HG03439 (cell line): Measurements from ENCODE around the gene NUAK1.

Experiments used
- ATAC-seq: cut with Tn5 transposase; IDR thresholded peaks from one replicate; pipeline ENCODE4 v1.9.1; 2021; ENCODE audit warnings: mild to moderate bottlenecking, moderate library complexity; ENCODE audit not compliant: unreplicated experiment

The NUAK1 gene

GRCh38 chr12:106015646-106016045 is 123.1 kb downstream of the NUAK1 start:
- no peak for ATAC-seq

DNA sequence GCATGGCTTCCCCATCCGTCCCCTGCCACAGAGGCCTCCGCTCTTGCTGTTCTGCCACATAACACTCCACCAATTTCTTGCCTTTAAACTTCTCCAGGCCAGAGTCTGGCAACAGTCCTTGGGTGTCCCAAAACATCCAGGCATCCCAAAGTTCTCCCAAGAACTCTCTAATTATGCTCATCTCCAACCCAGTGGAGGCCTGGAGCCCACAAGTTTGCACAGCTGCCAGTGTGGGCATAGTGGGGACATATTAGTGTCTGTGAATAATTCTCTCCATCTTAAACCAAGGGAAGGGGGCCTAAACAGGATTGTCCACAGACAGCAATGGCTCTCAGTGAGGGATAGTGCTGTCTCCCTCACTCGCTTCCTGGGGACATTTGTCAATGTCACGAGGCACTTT is 124.8 kb downstream of the NUAK1 start:
- ATAC-seq, result no peak
